ENCODE data around the gene LRBA. TPM values are rescaled to one million over a fixed set of nuclear protein-coding genes. Genes with fewer than 3 reads are reported as not detected.

Gene LRBA
- polyA plus RNA-seq, 4 donors: 56.5 to 78.7 (median 64.2) TPM

- no peak for DNase-seq (ENCODE audit: low read depth in 4 of 4, low spot score in 2 of 4)
Observed at GRCh38 chr4:150464523-150464922, 550.6 kb downstream of the LRBA start.

GRCh38 chr4:150462743-150463142 is 552.3 kb downstream of the LRBA start:
- DNase-seq (ENCODE audit: low read depth in 4 of 4, low spot score in 2 of 4): no peak

GRCh38 chr4:150461957-150462356 is 553.1 kb downstream of the LRBA start:
- DNase-seq (ENCODE audit: low read depth in 4 of 4, low spot score in 2 of 4): no peak

GRCh38 chr4:150457802-150458201 is 557.3 kb downstream of the LRBA start:
- DNase-seq (ENCODE audit: low read depth in 4 of 4, low spot score in 2 of 4): no peak

GRCh38 chr4:150451883-150452282 is 563.2 kb downstream of the LRBA start:
- DNase-seq (ENCODE audit: low read depth in 4 of 4, low spot score in 2 of 4): no peak

- DNase-seq (ENCODE audit: low read depth in 4 of 4, low spot score in 2 of 4): no peak
Observed at GRCh38 chr4:150447356-150447755, 567.7 kb downstream of the LRBA start.

GRCh38 chr4:150439451-150439933 is 575.6 kb downstream of the LRBA start:
- no peak for DNase-seq (ENCODE audit: low read depth in 4 of 4, low spot score in 2 of 4)

GRCh38 chr4:150436598-150437370 is 578.3 kb downstream of the LRBA start:
- DNase-seq (ENCODE audit: low read depth in 4 of 4, low spot score in 2 of 4): no peak

- DNase-seq (ENCODE audit: low read depth in 4 of 4, low spot score in 2 of 4): no peak
Observed at GRCh38 chr4:150431221-150431620, 583.9 kb downstream of the LRBA start.

- DNase-seq (ENCODE audit: low read depth in 4 of 4, low spot score in 2 of 4): no peak
Observed at GRCh38 chr4:150425161-150425560, 589.9 kb downstream of the LRBA start.

GRCh38 chr4:150423503-150423902 is 591.6 kb downstream of the LRBA start:
- no peak for DNase-seq (ENCODE audit: low read depth in 4 of 4, low spot score in 2 of 4)

GRCh38 chr4:150423074-150423473 is 592.0 kb downstream of the LRBA start:
- DNase-seq (ENCODE audit: low read depth in 4 of 4, low spot score in 2 of 4): no peak

- DNase-seq (ENCODE audit: low read depth in 4 of 4, low spot score in 2 of 4): no peak
Observed at GRCh38 chr4:150421612-150422011, 593.5 kb downstream of the LRBA start.

GRCh38 chr4:150419939-150420338 is 595.1 kb downstream of the LRBA start:
- no peak for DNase-seq (ENCODE audit: low read depth in 4 of 4, low spot score in 2 of 4)

- DNase-seq (ENCODE audit: low read depth in 4 of 4, low spot score in 2 of 4): no peak
Observed at GRCh38 chr4:150418757-150419410, 596.2 kb downstream of the LRBA start.

GRCh38 chr4:150415213-150415612 is 599.9 kb downstream of the LRBA start:
- DNase-seq (ENCODE audit: low read depth in 4 of 4, low spot score in 2 of 4): no peak

GRCh38 chr4:150411520-150411919 is 603.6 kb downstream of the LRBA start:
- no peak for DNase-seq (ENCODE audit: low read depth in 4 of 4, low spot score in 2 of 4)

GRCh38 chr4:150402871-150403272 is 612.2 kb downstream of the LRBA start:
- DNase-seq (ENCODE audit: low read depth in 4 of 4, low spot score in 2 of 4): peak in 3 of 4 donors; percentile 11 to 50 (median 18)

- DNase-seq (ENCODE audit: low read depth in 4 of 4, low spot score in 2 of 4): no peak
Observed at GRCh38 chr4:150401083-150401687, 613.9 kb downstream of the LRBA start.

GRCh38 chr4:150395872-150396271 is 619.2 kb downstream of the LRBA start:
- DNase-seq (ENCODE audit: low read depth in 4 of 4, low spot score in 2 of 4): no peak

GRCh38 chr4:150394046-150394445 is 621.0 kb downstream of the LRBA start:
- no peak for DNase-seq (ENCODE audit: low read depth in 4 of 4, low spot score in 2 of 4)

GRCh38 chr4:150391052-150391451 is 624.0 kb downstream of the LRBA start:
- DNase-seq (ENCODE audit: low read depth in 4 of 4, low spot score in 2 of 4): no peak
